ENCODE data around the gene MAP3K13. TPM values are rescaled to one million over a fixed set of nuclear protein-coding genes. Genes with fewer than 3 reads are reported as not detected.

The MAP3K13 gene
- total and polyA plus RNA-seq, 2 experiments from 2014 or later: 43.8 to 65.3 TPM

GRCh38 chr3:185422677-185423076, 59.7 kb downstream of the MAP3K13 start:
- Histone ChIP-seq H3K4me2 (no peak overlapping the region), H3K27ac (no peak overlapping the region), H2AFZ (no peak overlapping the region)

GRCh38 chr3:185423178-185423577, 60.2 kb downstream of the MAP3K13 start:
- 66% methylated on average over 3 of the region's 3 CpGs for WGBS (ENCODE audit: low lambda C conversion rate, missing lambda C conversion rate)
- H3K27ac ChIP-seq: no peak overlapping the region

More at GRCh38 chr3:185422677-185423076, 59.7 kb downstream of the MAP3K13 start:
- Histone ChIP-seq H3K36me3 (replicated peaks; ENCODE audit: insufficient read depth, low read depth) (no peaks in the 10 kb centered on the region), H3K79me2 (peaks cover 3% of the 10 kb centered on the region), H3K4me1 (ENCODE audit: insufficient read depth) (no peaks in the 10 kb centered on the region), H4K20me1 (ENCODE audit: insufficient read depth, poor library complexity, severe bottlenecking) (no peaks in the 10 kb centered on the region), H3K9me3 (ENCODE audit: low read depth) (no peaks in the 10 kb centered on the region), H3K27me3 (no peaks in the 10 kb centered on the region), H3K4me3 (no peak overlapping the region), H3K9me2 (replicated peaks; ENCODE audit: insufficient read depth) (no peaks in the 10 kb centered on the region)
- TF ChIP-seq EZH2phosphoT487 (IDR thresholded peaks at IDR 0.05; ENCODE audit: low read depth, severe bottlenecking, unreplicated experiment): no peak
- DNase-seq (ENCODE audit: low spot score): no peak
- 94% methylated on average over 4 of the region's 4 CpGs for WGBS (ENCODE audit: low lambda C conversion rate, missing lambda C conversion rate)

GRCh38 chr3:185424435-185424834, 61.5 kb downstream of the MAP3K13 start:
- Histone ChIP-seq H3K27ac (no peak overlapping the region), H3K9me2 (replicated peaks; ENCODE audit: insufficient read depth) (no peaks in the 10 kb centered on the region), H3K4me2 (no peak overlapping the region), H4K20me1 (ENCODE audit: insufficient read depth, poor library complexity, severe bottlenecking) (no peaks in the 10 kb centered on the region), H2AFZ (no peak overlapping the region), H3K79me2 (peaks cover 3% of the 10 kb centered on the region), H3K4me3 (no peak overlapping the region), H3K27me3 (no peaks in the 10 kb centered on the region), H3K9me3 (ENCODE audit: low read depth) (no peaks in the 10 kb centered on the region), H3K36me3 (replicated peaks; ENCODE audit: insufficient read depth, low read depth) (no peaks in the 10 kb centered on the region), H3K4me1 (ENCODE audit: insufficient read depth) (no peaks in the 10 kb centered on the region)
- TF ChIP-seq EZH2phosphoT487 (IDR thresholded peaks at IDR 0.05; ENCODE audit: low read depth, severe bottlenecking, unreplicated experiment): no peak
- no peak for TF ChIP-seq EZH2 (IDR thresholded peaks at IDR 0.05; ENCODE audit: borderline replicate concordance)
- TF ChIP-seq CTCF (IDR thresholded peaks at IDR 0.05; ENCODE audit: poor library complexity): no peak
- 85% methylated on average over 1 of the region's 1 CpG for WGBS (ENCODE audit: low lambda C conversion rate, missing lambda C conversion rate)
- DNase-seq (ENCODE audit: low spot score): no peak

More at GRCh38 chr3:185423178-185423577, 60.2 kb downstream of the MAP3K13 start:
- no peaks in the 10 kb centered on the region for H4K20me1 ChIP-seq (ENCODE audit: insufficient read depth, poor library complexity, severe bottlenecking)
- H3K36me3 ChIP-seq (replicated peaks; ENCODE audit: insufficient read depth, low read depth): no peaks in the 10 kb centered on the region
- TF ChIP-seq EZH2phosphoT487 (IDR thresholded peaks at IDR 0.05; ENCODE audit: low read depth, severe bottlenecking, unreplicated experiment) (no peak), CTCF (IDR thresholded peaks at IDR 0.05; ENCODE audit: poor library complexity) (no peak), EZH2 (IDR thresholded peaks at IDR 0.05; ENCODE audit: borderline replicate concordance) (no peak)
- H3K9me3 ChIP-seq (ENCODE audit: low read depth): no peaks in the 10 kb centered on the region
- no peaks in the 10 kb centered on the region for H3K4me1 ChIP-seq (ENCODE audit: insufficient read depth)
- H3K4me2 ChIP-seq: no peak overlapping the region
- no peaks in the 10 kb centered on the region for H3K27me3 ChIP-seq
- H3K79me2 ChIP-seq: peaks cover 3% of the 10 kb centered on the region
- no peak overlapping the region for H2AFZ ChIP-seq
- DNase-seq (ENCODE audit: low spot score): no peak
- H3K9me2 ChIP-seq (replicated peaks; ENCODE audit: insufficient read depth): no peaks in the 10 kb centered on the region
- no peak overlapping the region for H3K4me3 ChIP-seq

- no peak overlapping the region for H3K4me3 ChIP-seq
- H3K9me2 ChIP-seq (replicated peaks; ENCODE audit: insufficient read depth): no peaks in the 10 kb centered on the region
- H3K9me3 ChIP-seq (ENCODE audit: low read depth): no peaks in the 10 kb centered on the region
- H3K36me3 ChIP-seq (replicated peaks; ENCODE audit: insufficient read depth, low read depth): no peaks in the 10 kb centered on the region
- no peak overlapping the region for H3K4me2 ChIP-seq
- 97% methylated on average over 4 of the region's 4 CpGs for WGBS (ENCODE audit: low lambda C conversion rate, missing lambda C conversion rate)
- peaks cover 3% of the 10 kb centered on the region for H3K79me2 ChIP-seq
- H3K27ac ChIP-seq: no peak overlapping the region
- DNase-seq (ENCODE audit: low spot score): no peak
- H3K27me3 ChIP-seq: no peaks in the 10 kb centered on the region
- TF ChIP-seq EZH2phosphoT487 (IDR thresholded peaks at IDR 0.05; ENCODE audit: low read depth, severe bottlenecking, unreplicated experiment) (no peak), EZH2 (IDR thresholded peaks at IDR 0.05; ENCODE audit: borderline replicate concordance) (no peak), CTCF (IDR thresholded peaks at IDR 0.05; ENCODE audit: poor library complexity) (no peak)
- no peaks in the 10 kb centered on the region for H3K4me1 ChIP-seq (ENCODE audit: insufficient read depth)
- H2AFZ ChIP-seq: no peak overlapping the region
- H4K20me1 ChIP-seq (ENCODE audit: insufficient read depth, poor library complexity, severe bottlenecking): no peaks in the 10 kb centered on the region
Measured at GRCh38 chr3:185430375-185430774, 67.4 kb downstream of the MAP3K13 start.

Measured in hepatocyte (in vitro differentiated cells).